ENCODE data around the gene SPATA6.
"Not testable (repeated sequence)": the region's sequence is repeated elsewhere in the genome, so short reads cannot be mapped to it uniquely, and the experiment has no call there.

DNA sequence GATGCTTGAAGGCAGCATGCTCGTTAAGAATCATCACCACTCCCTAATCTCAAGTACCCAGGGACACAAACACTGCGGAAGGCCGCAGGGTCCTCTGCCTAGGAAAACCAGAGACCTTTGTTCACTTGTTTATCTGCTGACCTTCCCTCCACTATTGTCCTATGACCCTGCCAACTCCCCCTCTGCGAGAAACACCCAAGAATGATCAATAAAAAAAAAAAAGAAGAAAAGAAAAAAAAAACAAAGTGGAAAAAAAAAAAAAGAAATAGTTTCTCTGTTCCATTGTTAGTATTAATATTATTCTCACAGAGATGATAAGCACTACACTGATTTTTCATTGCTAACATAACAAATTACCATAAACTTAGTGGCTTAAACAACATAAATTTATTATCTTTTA, 8.0 kb upstream of the SPATA6 start:
- not testable (repeated sequence) for TF ChIP-seq POLR2A (IDR thresholded peaks at IDR 0.05); CTCF (IDR thresholded peaks at IDR 0.05 in 4 of 5, conservative IDR thresholded peaks at IDR 0.05 in 1 of 5)
